HUES6 (cell line): ENCODE results near the gene PIP5K1B.

Experiments used
- H3K27ac ChIP-seq: 2 replicates; pipeline ENCODE4 v1.7.0; 2013; ENCODE audit warnings: low read depth, mild to moderate bottlenecking, low read length, inconsistent platforms
- H3K27me3 ChIP-seq: 2 replicates; pipeline ENCODE4 v1.6.1; 2013; ENCODE audit warnings: low read length; ENCODE audit not compliant: control insufficient read depth, insufficient read depth
- H3K36me3 ChIP-seq: 2 replicates; pipeline ENCODE4 v1.6.1; 2013; ENCODE audit warnings: low read length; ENCODE audit not compliant: control insufficient read depth, insufficient read depth
- H3K4me1 ChIP-seq: 2 replicates; pipeline ENCODE4 v1.6.1; 2013; ENCODE audit warnings: low read length; ENCODE audit not compliant: control insufficient read depth, insufficient read depth
- H3K4me3 ChIP-seq: 2 replicates; pipeline ENCODE4 v1.5.1; 2013; ENCODE audit warnings: low read depth, low read length
- H3K9ac ChIP-seq: one replicate; pipeline ENCODE4 v1.6.1; 2013; ENCODE audit warnings: mild to moderate bottlenecking, low read length
- H3K9me3 ChIP-seq: 2 replicates; pipeline ENCODE4 v1.6.1; 2013; ENCODE audit warnings: low read depth, low read length; ENCODE audit not compliant: control insufficient read depth, insufficient read depth

The PIP5K1B gene

DNA sequence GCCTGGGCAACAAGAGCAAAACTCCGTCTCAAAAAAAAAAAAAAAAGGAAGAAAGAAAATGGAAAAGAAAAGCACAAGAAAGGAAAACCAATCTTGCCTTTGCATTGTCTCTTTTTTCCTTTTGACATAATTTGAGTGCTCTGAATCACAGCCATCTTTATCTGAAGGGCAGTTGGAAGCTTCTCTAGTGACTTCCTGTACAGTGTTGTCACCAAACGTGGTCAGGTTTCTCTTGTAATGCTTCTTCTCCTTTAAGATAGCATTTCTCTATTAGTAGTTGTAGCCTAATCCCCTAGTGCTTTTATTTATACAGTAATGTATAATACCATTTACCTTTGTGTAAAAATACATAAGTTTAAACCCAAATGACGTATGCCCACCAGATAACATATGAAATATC lies 290.7 kb downstream of the PIP5K1B start:
- Histone ChIP-seq H3K9me3 (no peaks in the 10 kb centered on the region), H3K4me3 (no peak overlapping the region), H3K27ac (no peak overlapping the region), H3K9ac (no peak overlapping the region), H3K36me3 (no peaks in the 10 kb centered on the region), H3K4me1 (peaks cover 16% of the 10 kb centered on the region), H3K27me3 (no peaks in the 10 kb centered on the region)

DNA sequence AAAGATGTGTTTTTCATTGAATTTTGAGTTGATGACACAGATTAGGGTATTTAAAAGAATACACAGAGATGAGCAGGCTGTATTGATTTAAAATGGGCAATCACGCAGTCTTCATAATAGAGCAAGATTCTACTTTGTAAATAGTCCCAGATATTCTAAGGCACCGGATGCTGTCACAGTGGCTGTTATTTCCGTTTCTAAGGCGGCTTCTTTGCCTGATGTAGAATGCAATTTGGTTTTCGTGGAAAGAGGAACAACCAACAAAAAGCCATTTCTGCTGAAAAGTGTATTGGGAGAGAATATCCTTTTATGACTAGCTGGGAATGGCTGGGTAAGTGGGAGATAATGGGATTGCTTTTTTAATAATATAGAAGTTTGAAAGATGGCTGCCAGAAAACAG lies 291.4 kb downstream of the PIP5K1B start:
- Histone ChIP-seq H3K27me3 (no peaks in the 10 kb centered on the region), H3K4me3 (no peak overlapping the region), H3K27ac (no peak overlapping the region), H3K9ac (no peak overlapping the region), H3K4me1 (peaks cover 16% of the 10 kb centered on the region), H3K9me3 (no peaks in the 10 kb centered on the region), H3K36me3 (no peaks in the 10 kb centered on the region)

DNA sequence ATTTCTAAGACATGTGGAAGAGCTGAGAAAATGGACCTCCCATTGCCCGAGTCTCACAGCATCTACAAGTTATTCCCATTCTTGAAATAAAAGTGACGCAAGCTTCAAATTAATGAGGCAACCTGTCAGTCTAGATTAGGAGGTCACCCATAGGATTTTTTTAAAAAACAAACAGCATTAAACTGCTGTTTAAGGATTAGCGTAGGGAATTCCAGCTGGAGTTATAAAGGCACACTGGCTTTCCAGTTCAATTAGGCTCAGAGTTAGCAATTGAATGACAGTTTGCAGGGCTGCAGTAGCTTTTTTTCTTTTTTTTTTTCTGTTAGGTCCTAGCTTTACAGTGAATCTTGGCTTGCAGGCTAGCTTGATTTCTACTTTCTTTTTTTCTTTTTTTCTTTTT lies 292.6 kb downstream of the PIP5K1B start:
- Histone ChIP-seq H3K36me3 (no peaks in the 10 kb centered on the region), H3K27me3 (no peaks in the 10 kb centered on the region), H3K4me1 (peaks cover 16% of the 10 kb centered on the region), H3K27ac (no peak overlapping the region), H3K9ac (no peak overlapping the region), H3K9me3 (no peaks in the 10 kb centered on the region), H3K4me3 (no peak overlapping the region)

DNA sequence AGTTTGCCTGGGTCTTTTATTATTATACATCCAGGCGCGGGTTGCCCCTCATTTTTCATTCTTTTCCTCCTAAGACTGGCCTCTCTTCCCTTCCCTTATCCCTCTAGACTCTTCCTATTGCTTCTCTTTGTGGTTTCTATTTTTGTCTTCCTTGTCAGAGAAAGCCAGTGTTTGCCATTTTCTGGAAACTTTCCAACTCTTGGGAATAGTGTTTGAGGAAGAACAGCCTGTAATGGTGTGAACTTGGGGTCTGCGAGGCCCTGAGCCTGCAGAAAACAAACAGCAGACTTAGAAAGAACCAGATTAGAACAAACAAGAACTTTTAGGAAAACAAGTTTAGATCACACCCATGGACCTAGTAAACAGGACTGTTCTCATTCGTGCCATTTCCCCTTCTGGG lies 293.3 kb downstream of the PIP5K1B start:
- Histone ChIP-seq H3K36me3 (no peaks in the 10 kb centered on the region), H3K27ac (no peak overlapping the region), H3K9me3 (no peaks in the 10 kb centered on the region), H3K4me3 (no peak overlapping the region), H3K9ac (no peak overlapping the region), H3K27me3 (no peaks in the 10 kb centered on the region), H3K4me1 (peaks cover 16% of the 10 kb centered on the region)

DNA sequence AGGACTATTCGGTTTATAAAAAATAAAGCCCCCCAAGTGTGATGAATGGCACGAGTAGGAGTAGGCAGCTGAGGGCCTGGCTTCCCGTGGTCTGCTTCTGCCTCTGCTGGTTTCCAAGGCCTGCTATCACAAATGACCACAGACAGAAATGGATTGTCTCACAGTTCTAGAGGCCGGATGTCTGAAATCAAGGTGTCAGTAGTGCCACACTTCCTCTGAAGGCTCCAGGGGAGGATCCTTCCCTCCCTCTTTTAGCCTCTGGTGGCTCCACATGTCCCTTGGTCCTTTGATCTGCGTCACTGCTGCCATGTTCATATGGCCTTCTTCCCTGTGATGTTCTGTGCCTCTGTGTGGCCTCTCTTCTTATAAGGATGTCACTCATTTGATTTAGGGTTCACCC lies 293.8 kb downstream of the PIP5K1B start:
- Histone ChIP-seq H3K9ac (no peak overlapping the region), H3K36me3 (no peaks in the 10 kb centered on the region), H3K4me3 (no peak overlapping the region), H3K4me1 (peaks cover 16% of the 10 kb centered on the region), H3K9me3 (no peaks in the 10 kb centered on the region), H3K27me3 (no peaks in the 10 kb centered on the region), H3K27ac (no peak overlapping the region)

DNA sequence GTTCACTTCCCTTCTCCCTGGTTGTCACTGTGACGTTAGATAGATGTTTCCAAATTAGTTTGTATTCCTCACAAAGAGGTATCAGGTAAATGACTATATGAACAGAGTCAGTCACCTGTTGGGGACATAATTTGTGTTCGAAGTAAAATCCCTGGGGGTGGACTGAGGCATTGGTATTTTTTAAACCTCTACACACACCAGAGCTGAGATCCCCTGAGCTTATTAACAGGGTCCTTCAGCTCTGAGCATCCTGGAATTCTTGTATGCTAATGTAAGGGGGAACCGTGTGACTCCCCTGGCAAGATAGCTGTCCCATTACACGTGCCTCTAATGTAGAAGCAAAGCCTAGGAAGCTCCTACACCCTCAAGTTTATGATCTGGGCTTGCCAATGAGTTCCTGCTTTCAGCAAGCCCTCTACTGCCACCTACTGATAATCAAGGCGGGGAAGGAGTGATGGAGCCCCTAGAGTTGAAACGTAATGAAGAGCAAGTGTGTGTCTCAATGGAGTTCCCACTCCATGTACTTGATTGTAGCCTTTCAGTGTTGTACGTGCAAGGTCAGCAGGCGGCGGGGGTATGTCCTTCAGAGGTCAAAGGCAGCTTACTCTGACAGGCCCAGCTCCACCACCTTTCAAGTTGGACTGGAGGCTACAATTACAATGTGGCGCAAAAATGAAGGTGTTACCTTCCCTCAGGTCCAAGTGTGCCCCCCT lies 294.5 kb downstream of the PIP5K1B start:
- Histone ChIP-seq H3K9me3 (no peaks in the 10 kb centered on the region), H3K36me3 (no peaks in the 10 kb centered on the region), H3K9ac (no peak overlapping the region), H3K27ac (no peak overlapping the region), H3K4me3 (no peak overlapping the region), H3K27me3 (no peaks in the 10 kb centered on the region), H3K4me1 (peaks cover 16% of the 10 kb centered on the region)

DNA sequence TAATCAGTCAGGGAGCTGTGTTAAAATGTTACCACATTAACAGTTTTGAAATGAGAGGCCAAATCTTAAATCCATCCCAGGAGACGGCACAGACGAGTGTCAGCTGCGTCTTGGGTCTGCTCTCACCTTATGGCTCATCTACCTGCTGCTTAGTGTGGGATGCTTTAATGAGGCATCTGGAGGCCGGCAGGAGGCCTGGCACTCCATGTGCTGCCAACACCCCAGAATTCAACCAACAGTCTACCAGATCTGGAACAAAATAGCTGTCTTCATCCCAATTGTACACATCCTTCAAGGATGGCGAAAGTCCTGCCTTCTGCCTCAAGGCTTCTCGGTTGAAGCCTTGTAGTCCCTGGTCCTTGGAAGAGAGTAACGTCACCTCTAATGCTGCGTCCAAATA lies 296.9 kb downstream of the PIP5K1B start:
- H3K4me1 ChIP-seq, result peaks cover 14% of the 10 kb centered on the region
- no peaks in the 10 kb centered on the region for H3K27me3 ChIP-seq
- no peaks in the 10 kb centered on the region for H3K36me3 ChIP-seq
- H3K4me3 ChIP-seq, result no peak overlapping the region
- no peaks in the 10 kb centered on the region for H3K9me3 ChIP-seq
- H3K27ac ChIP-seq, result no peak overlapping the region
- H3K9ac ChIP-seq, result no peak overlapping the region

DNA sequence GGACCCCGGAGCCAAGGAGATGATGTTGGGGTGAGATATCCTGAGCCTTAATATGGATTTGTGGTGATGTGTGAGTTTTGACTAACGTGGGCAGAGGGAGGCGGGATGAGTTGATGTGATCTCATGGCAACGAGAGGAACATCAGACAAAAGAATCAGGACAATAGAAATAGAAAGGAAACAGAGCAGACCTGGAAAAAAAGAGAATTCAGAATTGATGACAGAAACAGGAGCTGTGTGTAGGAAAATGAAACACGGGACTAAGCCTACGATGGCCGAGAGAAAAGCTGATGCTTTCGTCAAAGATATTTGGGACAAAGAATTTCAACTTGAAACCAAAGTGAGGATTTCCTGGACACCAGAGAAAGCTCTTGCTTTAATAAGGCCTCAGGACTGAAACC lies 298.0 kb downstream of the PIP5K1B start:
- H3K27me3 ChIP-seq, result no peaks in the 10 kb centered on the region
- H3K4me1 ChIP-seq, result peaks cover 6% of the 10 kb centered on the region
- H3K9ac ChIP-seq, result no peak overlapping the region
- H3K4me3 ChIP-seq, result no peak overlapping the region
- H3K27ac ChIP-seq, result no peak overlapping the region
- H3K9me3 ChIP-seq, result no peaks in the 10 kb centered on the region
- no peaks in the 10 kb centered on the region for H3K36me3 ChIP-seq

DNA sequence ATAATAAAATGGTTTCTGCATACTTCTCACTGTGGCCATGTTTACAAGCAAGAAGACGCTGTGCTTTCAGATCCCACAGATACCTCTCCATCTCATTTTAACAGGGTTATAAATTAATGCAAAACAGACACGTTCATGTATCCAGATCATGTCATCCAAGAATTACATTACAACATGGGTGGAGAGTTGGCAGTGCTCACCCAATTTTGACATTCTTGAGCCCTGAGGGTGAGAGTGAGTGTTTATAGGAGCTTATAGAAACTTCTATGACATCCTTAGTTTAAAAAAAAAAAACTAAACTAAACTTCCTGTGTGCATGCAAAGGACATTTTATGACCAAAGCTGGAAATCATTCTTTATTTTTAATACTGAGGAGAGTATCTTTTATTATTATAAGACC lies 299.8 kb downstream of the PIP5K1B start:
- H3K9me3 ChIP-seq, result no peaks in the 10 kb centered on the region

DNA sequence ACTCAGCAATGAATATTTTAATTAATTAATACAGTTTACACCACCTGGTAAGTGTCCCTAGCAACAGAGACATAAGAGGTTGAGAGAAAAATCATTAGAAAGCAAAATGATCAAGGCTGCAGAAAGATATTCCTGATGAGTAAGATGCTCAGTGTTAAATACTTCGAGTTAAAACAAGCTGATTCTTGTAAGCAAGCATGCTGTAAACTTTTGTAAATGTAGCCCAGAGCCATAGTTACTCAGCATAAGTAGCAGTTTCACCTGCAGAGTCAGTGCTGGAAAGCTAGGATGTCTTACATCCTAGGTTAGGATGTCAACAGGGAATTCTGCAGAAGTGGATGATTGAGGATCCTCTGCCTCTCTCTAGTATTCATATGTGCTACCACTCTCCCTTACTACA lies 304.7 kb downstream of the PIP5K1B start:
- H3K27ac ChIP-seq, result no peak overlapping the region
- H3K36me3 ChIP-seq, result no peaks in the 10 kb centered on the region
- H3K9ac ChIP-seq, result no peak overlapping the region
- H3K4me3 ChIP-seq, result no peak overlapping the region
- H3K9me3 ChIP-seq, result peaks cover 8% of the 10 kb centered on the region
- H3K4me1 ChIP-seq, result no peaks in the 10 kb centered on the region
- H3K27me3 ChIP-seq, result no peaks in the 10 kb centered on the region

More for the DNA sequence above, 299.8 kb downstream of the PIP5K1B start:
- no peaks in the 10 kb centered on the region for H3K4me1 ChIP-seq
- H3K9ac ChIP-seq, result no peak overlapping the region
- no peak overlapping the region for H3K27ac ChIP-seq
- no peaks in the 10 kb centered on the region for H3K27me3 ChIP-seq
- no peaks in the 10 kb centered on the region for H3K36me3 ChIP-seq
- no peak overlapping the region for H3K4me3 ChIP-seq

DNA sequence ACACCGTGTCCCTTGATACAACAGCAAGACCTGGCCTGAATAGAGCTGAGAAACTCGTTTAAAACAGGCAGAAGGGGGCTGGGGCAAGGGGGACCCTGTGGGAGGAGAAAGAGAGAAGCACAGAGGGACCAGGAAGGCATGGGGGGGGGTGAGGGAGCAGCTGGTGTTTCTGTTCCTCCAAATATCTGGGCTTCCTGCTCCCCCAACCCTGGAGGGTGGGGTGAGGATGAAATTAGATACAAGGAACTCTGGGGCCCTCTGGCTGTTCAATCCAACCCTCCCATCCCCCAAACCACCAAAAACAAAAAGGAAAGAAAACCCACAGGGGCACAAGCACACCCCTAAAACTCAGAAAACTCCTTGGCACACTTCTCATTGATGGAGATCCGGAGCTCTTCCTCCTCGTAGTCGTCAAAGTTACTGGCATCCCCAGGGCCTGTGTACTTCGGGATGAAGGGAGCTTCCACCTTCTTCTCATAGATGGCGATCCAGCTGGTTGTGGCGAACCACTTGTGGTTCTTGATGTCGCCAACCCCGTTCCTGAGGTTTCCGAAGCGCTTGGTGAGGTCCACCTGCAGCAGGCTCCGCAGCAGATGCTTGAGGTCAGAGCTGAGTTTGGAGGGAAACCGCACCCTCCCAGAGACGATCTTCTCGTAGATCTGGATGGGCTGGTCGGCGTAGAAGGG lies 307.8 kb downstream of the PIP5K1B start:
- H3K36me3 ChIP-seq, result no peaks in the 10 kb centered on the region
- H3K9me3 ChIP-seq, result peaks cover 8% of the 10 kb centered on the region
- H3K4me1 ChIP-seq, result peaks cover 9% of the 10 kb centered on the region; the same call in 1 of the 2 replicates
- H3K27me3 ChIP-seq, result no peaks in the 10 kb centered on the region
- no peak overlapping the region for H3K9ac ChIP-seq
- H3K27ac ChIP-seq, result no peak overlapping the region
- no peak overlapping the region for H3K4me3 ChIP-seq
